H54 (cell line): ENCODE results near the gene INPP5E.
A peak's percentile ranks its signal among the peaks of the same experiment; 100 is the strongest.

ENCODE experiments used
- DNase-seq: peaks from one replicate; pipeline ENCODE4 v3.0.0; 2011; ENCODE audit warnings: low spot score, mixed read lengths; ENCODE audit not compliant: insufficient read length
- FAIRE-seq: peaks from 3 replicates; lab custom pipeline; 2011; peaks lifted over from hg19 to GRCh38; lab: Jason Lieb, UNC
- POLR2A ChIP-seq: IDR thresholded peaks from 2 replicates; pipeline ENCODE4 v1.6.1; 2011; ENCODE audit warnings: low read depth, mild to moderate bottlenecking, low read length

The INPP5E gene

GRCh38 chr9:136447173-136447778, 7.6 kb upstream of the INPP5E start:
- TF ChIP-seq POLR2A: no peak
- FAIRE-seq (no peak), DNase-seq (no peak)

GRCh38 chr9:136445799-136446198, 6.2 kb upstream of the INPP5E start:
- DNase-seq (no peak), FAIRE-seq (no peak)
- no peak for TF ChIP-seq POLR2A

GRCh38 chr9:136444102-136444501, 4.5 kb upstream of the INPP5E start:
- DNase-seq: no peak
- TF ChIP-seq POLR2A: no peak
- FAIRE-seq: no peak

- no peak for FAIRE-seq
- no peak for DNase-seq
- TF ChIP-seq POLR2A: no peak
These were observed 4.0 kb upstream of the INPP5E start for GRCh38 chr9:136443687-136444086.

DNA sequence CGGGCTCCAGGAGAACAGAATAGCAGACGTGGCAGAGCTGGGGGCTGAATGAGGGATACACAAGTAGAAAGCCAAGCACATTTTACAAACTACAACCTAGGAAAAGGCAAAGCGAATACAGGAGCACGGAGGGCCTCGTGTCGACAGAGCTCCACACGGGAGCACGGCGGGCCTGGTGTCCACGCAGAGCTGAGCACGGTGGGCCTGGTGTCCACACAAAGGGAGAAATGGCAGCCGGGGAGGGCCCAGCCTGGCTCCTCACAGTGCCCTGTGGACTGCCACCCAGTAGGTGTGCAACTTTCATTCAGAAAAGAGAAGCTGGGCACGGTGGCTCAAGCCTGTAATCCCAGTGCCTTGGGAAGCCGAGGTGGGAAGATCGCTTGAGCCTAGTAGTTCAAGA, 3.4 kb upstream of the INPP5E start:
- no peak for TF ChIP-seq POLR2A
- DNase-seq: no peak
- no peak for FAIRE-seq

DNA sequence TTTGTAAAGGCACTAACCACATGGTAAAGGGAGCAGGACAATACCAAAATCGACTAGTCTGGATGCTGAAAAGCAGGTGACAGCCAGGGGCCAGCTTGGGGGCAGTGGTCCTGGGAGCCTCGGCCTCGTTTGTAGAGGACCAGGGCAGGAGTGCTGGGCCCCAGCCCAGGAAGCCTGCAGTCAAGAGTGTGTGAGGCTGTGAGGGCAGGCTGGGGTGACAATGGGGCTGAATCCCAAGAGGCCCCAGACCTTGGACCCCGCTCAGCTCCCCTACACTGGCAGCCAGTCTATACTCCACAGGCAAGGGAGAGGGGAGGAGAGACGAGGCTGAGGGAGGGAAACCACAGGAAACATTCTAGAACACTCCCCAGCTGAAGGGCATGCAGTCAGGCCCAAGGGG, 2.6 kb upstream of the INPP5E start:
- DNase-seq: no peak
- FAIRE-seq: no peak
- TF ChIP-seq POLR2A: no peak

DNA sequence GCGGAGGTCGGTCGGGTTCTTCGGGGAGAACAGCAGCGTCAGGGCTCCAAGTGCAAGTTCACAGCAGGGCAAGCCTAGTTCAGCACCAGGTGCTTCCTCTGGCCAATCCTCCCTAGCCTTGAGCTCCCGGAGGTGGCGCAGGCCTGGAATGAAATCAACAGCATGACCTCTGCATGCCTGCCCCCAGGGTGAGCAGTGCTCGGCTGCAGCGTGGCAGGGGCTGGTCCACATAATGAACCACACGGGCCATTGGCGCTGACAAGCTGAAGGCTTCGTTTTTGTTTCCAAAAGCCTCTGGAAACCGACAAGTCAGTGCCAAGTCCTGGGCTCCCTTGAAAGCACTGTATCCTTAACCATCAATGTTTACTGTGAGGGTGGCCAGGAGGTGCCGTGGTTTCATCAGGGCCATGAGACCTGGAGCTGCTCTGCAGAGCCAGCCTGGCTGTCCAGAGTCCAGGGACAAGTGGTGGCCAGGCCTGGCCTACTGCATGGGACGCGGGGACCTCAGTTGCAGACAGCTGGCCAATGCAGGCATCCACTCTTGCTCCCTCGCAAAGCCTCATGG, 2.1 kb upstream of the INPP5E start:
- no peak for TF ChIP-seq POLR2A
- DNase-seq (peak; percentile 52), FAIRE-seq (no peak)

GRCh38 chr9:136441191-136441680, 1.6 kb upstream of the INPP5E start:
- DNase-seq (peak; percentile 78), FAIRE-seq (no peak)
- TF ChIP-seq POLR2A: no peak

- FAIRE-seq: no peak
- peak; percentile 41; the same call in 1 of the 2 replicates for TF ChIP-seq POLR2A
- DNase-seq: peak; percentile 84
These were observed 831 bp downstream of the INPP5E start for GRCh38 chr9:136438548-136439480.

DNA sequence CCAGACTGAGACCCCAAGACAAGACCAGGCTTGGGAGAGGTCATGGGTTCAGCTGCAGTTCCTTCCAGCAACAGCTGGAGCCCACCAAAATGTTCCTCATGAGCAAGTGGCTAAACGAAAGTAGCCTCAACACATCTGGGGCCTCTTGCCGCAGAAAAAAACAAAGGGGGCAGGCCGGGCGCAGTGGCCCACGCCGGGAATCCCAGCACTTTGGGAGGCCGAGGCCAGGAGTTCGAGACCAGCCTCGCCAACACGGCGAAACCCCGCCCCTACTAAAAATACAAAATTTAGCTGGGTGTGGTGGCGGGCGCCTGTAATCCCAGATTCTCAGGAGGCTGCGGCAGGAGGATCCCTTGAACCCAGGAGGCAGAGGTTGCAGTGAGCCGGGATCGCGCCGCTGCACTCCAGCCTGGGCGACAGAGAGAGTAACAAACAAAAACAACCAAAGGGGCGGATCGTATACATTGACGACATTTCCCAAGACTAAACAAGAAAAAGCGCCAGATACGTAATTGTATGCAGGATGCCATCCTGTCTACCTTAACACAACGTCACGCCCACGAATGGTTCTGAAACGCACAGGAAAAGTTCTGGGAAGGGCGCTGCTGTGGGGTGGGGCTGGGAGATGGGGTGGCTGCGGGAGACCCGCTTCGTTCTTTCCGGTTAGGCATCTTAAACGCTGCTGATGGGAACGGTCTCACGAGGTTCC, 1.7 kb downstream of the INPP5E start:
- TF ChIP-seq POLR2A: no peak
- FAIRE-seq: no peak
- DNase-seq: no peak

DNA sequence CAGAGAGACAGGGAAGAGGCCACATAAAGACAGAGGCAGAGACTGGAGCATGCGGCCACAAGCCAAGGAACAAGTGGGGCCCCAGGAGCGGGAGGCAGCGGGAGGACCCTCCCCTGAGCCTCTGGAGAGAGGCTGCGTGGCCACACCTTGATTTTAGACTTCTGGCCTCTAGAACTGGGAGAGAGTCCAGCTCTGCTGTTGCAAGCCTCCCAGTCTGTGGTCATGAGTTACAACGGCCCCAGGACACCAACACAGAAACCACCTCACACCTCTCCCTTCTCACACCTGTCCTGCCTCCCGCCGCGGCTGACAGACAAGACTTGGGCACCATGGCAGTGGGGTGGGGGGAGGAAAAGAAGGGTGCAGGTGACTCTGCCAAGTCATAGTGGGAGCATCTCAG, 2.2 kb downstream of the INPP5E start:
- FAIRE-seq (no peak), DNase-seq (no peak)
- TF ChIP-seq POLR2A: no peak

- no peak for DNase-seq
- no peak for TF ChIP-seq POLR2A
- no peak for FAIRE-seq
These were observed 3.5 kb downstream of the INPP5E start for GRCh38 chr9:136436055-136436634.

- FAIRE-seq: no peak
- DNase-seq: no peak
- TF ChIP-seq POLR2A: no peak
These were observed 5.0 kb downstream of the INPP5E start for GRCh38 chr9:136434580-136435169.
